Measurements from ENCODE around the gene NECTIN2. TPM values are rescaled to one million over a fixed set of nuclear protein-coding genes. Genes with fewer than 3 reads are reported as not detected.

Gene NECTIN2
- total RNA-seq, 2 experiments from 2014 or later, result not detected

- POLR2A ChIA-PET, result no interaction called here
These were observed 33.9 kb upstream of the NECTIN2 start for GRCh38 chr19:44812142-44812718.

GRCh38 chr19:44813070-44813840, 32.8 kb upstream of the NECTIN2 start:
- BruUV-seq (replicated peaks), result no TSS peak
- Histone ChIP-seq H3K4me1 (ENCODE audit: insufficient read depth, low read length, poor library complexity, severe bottlenecking) (no peaks in the 10 kb centered on the region), H3K9me3 (ENCODE audit: low read length) (no peaks in the 10 kb centered on the region), H3K36me3 (ENCODE audit: insufficient read depth, low read length) (no peaks in the 10 kb centered on the region), H3K9me2 (ENCODE audit: insufficient read depth, low read length) (no peaks in the 10 kb centered on the region), H4K20me1 (ENCODE audit: insufficient read depth, low read length) (no peaks in the 10 kb centered on the region), H2AFZ (ENCODE audit: low read length) (no peak overlapping the region), H3K4me3 (ENCODE audit: low read depth, low read length, poor library complexity, severe bottlenecking) (no peak overlapping the region), H3K79me2 (ENCODE audit: insufficient read depth, low read depth, low read length) (no peaks in the 10 kb centered on the region), H3K27ac (ENCODE audit: low read depth, low read length, poor library complexity, severe bottlenecking) (no peak overlapping the region), H3K4me2 (ENCODE audit: low read length) (no peak overlapping the region)
- CTCF ChIA-PET (ENCODE audit: unreplicated experiment), result interaction anchor here (0.7 kb wide), 1 partner anchor 133 kb away, joined by 3 read pairs; the partner anchor contains the start of gene APOC2
- POLR2A ChIA-PET, result no interaction called here
- TF ChIP-seq EZH2phosphoT487 (IDR thresholded peaks at IDR 0.05; ENCODE audit: borderline replicate concordance, low read depth, low read length) (no peak), CTCF (conservative IDR thresholded peaks at IDR 0.05; ENCODE audit: low read length) (no peak)
- intact Hi-C loops (cut with micrococcal nuclease; ENCODE audit: unreplicated experiment), result no loop called here
- no peak for DNase-seq (ENCODE audit: low spot score)

More at GRCh38 chr19:44812142-44812718, 33.9 kb upstream of the NECTIN2 start:
- Histone ChIP-seq H3K9me2 (ENCODE audit: insufficient read depth, low read length) (no peaks in the 10 kb centered on the region), H3K4me2 (ENCODE audit: low read length) (no peak overlapping the region), H3K27ac (ENCODE audit: low read depth, low read length, poor library complexity, severe bottlenecking) (no peak overlapping the region), H3K79me2 (ENCODE audit: insufficient read depth, low read depth, low read length) (no peaks in the 10 kb centered on the region), H3K9me3 (ENCODE audit: low read length) (no peaks in the 10 kb centered on the region), H3K4me1 (ENCODE audit: insufficient read depth, low read length, poor library complexity, severe bottlenecking) (no peaks in the 10 kb centered on the region), H3K36me3 (ENCODE audit: insufficient read depth, low read length) (no peaks in the 10 kb centered on the region), H4K20me1 (ENCODE audit: insufficient read depth, low read length) (no peaks in the 10 kb centered on the region), H3K4me3 (ENCODE audit: low read depth, low read length, poor library complexity, severe bottlenecking) (no peak overlapping the region), H2AFZ (ENCODE audit: low read length) (no peak overlapping the region)
- intact Hi-C loops (cut with micrococcal nuclease; ENCODE audit: unreplicated experiment), result no loop called here
- CTCF ChIA-PET (ENCODE audit: unreplicated experiment), result no interaction called here
- DNase-seq (ENCODE audit: low spot score), result no peak
- no peak for TF ChIP-seq CTCF (conservative IDR thresholded peaks at IDR 0.05; ENCODE audit: low read length)
- no peak for TF ChIP-seq EZH2phosphoT487 (IDR thresholded peaks at IDR 0.05; ENCODE audit: borderline replicate concordance, low read depth, low read length)
- no TSS peak for BruUV-seq (replicated peaks)
